Endothelial cell of umbilical vein (primary cell): ENCODE measurements around the gene WBP2.

Source experiments
- CTCF ChIP-seq, 2 donors: IDR thresholded peaks; 1 replicate in 1 of 2; 2 replicates in 1 of 2; pipeline ENCODE4 v1.5.1; 2011; ENCODE audit warnings: low read length in 2 of 2, mild to moderate bottlenecking in 2 of 2, moderate library complexity in 2 of 2, control low read depth in 1 of 2, inconsistent platforms in 1 of 2, low read depth in 1 of 2; ENCODE audit not compliant: insufficient read depth in 1 of 2; ENCODE audit errors: extremely low read depth in 1 of 2
- EZH2 ChIP-seq: IDR thresholded peaks from 2 replicates; pipeline ENCODE4 v1.6.1; 2012; ENCODE audit warnings: borderline replicate concordance, low read depth, mild to moderate bottlenecking, moderate library complexity, low read length, inconsistent platforms; ENCODE audit not compliant: severe bottlenecking
- FOS ChIP-seq: IDR thresholded peaks from 2 replicates; pipeline ENCODE4 v1.6.1; 2011; ENCODE audit warnings: mild to moderate bottlenecking, low read length, moderate library complexity, borderline replicate concordance; ENCODE audit not compliant: insufficient read depth
- GATA2 ChIP-seq: IDR thresholded peaks from 2 replicates; pipeline ENCODE4 v1.7.0; 2011; ENCODE audit warnings: low read depth, mild to moderate bottlenecking, moderate library complexity, mixed read lengths, low read length; ENCODE audit not compliant: insufficient read length, insufficient read depth
- JUN ChIP-seq: IDR thresholded peaks from 2 replicates; pipeline ENCODE4 v1.6.1; 2011; ENCODE audit warnings: borderline replicate concordance, low read depth; ENCODE audit not compliant: insufficient read length, insufficient read depth
- MAX ChIP-seq: IDR thresholded peaks from 2 replicates; pipeline ENCODE4 v1.6.1; 2011; ENCODE audit not compliant: insufficient read depth, insufficient read length
- MYC ChIP-seq: IDR thresholded peaks from one replicate; pipeline ENCODE4 v1.6.1; 2011; ENCODE audit warnings: mild to moderate bottlenecking, low read depth, low read length
- POLR2A ChIP-seq: IDR thresholded peaks from 2 replicates; pipeline ENCODE4 v1.6.1; 2012; ENCODE audit warnings: low read depth, mild to moderate bottlenecking, control low read depth, low read length
- POLR2AphosphoS5 ChIP-seq: IDR thresholded peaks from 2 replicates; pipeline ENCODE4 v1.6.1; 2012; ENCODE audit warnings: low read depth, mild to moderate bottlenecking, control low read depth, low read length, moderate library complexity; ENCODE audit not compliant: insufficient read depth

GRCh38 chr17:75844530-75845057 is 10.5 kb downstream of the WBP2 start:
- no peak for TF ChIP-seq CTCF (IDR thresholded peaks at IDR 0.05; ENCODE audit: extremely low read depth in 1 of 2, insufficient read depth in 1 of 2, low read depth in 1 of 2, low read length in 2 of 2)
- no peak for TF ChIP-seq POLR2AphosphoS5
- no peak for TF ChIP-seq JUN
- TF ChIP-seq POLR2A, result peak; percentile 14
- TF ChIP-seq EZH2, result no peak
- TF ChIP-seq FOS, result no peak
- no peak for TF ChIP-seq MAX
- no peak for TF ChIP-seq MYC
- TF ChIP-seq GATA2, result no peak
